ENCODE data around the gene HDAC7. TPM values are rescaled to one million over a fixed set of nuclear protein-coding genes. Genes with fewer than 3 reads are reported as not detected.

HDAC7 gene
- total and polyA plus RNA-seq, 8 donors, result 17.9 to 48.1 (median 23.2) TPM

DNA sequence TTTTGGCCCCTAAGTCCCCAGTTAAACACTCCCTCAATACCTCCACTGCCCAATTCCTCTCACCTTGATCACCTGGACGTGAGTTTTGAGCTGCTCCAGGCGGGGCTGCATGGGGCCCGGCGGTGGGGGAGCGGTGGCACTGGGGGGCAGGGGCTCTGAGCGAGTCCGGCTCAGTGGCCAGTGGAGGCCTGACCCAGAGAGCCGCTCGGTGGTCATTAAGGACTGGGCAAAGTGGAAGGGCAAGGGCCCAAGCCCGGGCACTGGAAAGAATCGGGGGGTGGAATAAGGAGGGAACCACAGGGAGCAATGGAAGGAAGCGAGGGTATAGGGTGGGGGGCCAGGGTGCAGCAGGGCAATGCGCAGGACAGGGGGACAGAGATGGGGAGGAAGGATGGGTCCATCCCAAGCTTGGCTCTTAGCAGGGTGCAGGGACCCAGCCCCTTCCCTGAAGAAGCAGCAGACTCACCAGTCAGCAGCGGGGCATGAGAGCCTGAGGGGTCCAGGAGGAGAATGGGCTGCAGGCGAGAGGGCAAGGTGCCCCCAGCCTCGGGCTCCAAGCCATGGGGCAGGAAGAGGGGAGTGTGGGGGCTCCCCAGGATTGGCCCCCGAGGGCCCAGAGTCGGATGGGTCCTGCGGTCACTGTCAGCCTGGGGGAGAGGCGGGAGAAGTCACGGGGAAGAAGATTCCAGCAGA lies 24.4 kb downstream of the HDAC7 start:
- intact Hi-C loops (cut with DNase I), result no loop called here
- FAIRE-seq (no peak), ATAC-seq (no peak), DNase-seq (peak in 1 of 6 donors; percentile 60)
- no peaks in the 10 kb centered on the region for H3K4me1 ChIP-seq
- H3K36me3 ChIP-seq, result peaks cover 0 to 5% (median 0%) of the 10 kb centered on the region in 3 donors
- H3K27ac ChIP-seq, result no peak overlapping the region
- WGBS, 2 donors, result 92 to 95% methylated on average over 21 of the region's 21 CpGs
- H3K27me3 ChIP-seq, result no peaks in the 10 kb centered on the region
- H3K4me3 ChIP-seq, result no peak overlapping the region
- no peak for TF ChIP-seq CTCF (IDR thresholded peaks at IDR 0.05)
- H3K9me3 ChIP-seq, result no peaks in the 10 kb centered on the region

GRCh38 chr12:47794679-47795078 lies 25.0 kb downstream of the HDAC7 start:
- ATAC-seq (no peak), FAIRE-seq (no peak), DNase-seq (peak in 1 of 6 donors; percentile 68)
- intact Hi-C loops (cut with DNase I), result no loop called here
- peaks cover 0 to 7% (median 0%) of the 10 kb centered on the region in 3 donors for H3K36me3 ChIP-seq
- no peak overlapping the region for H3K4me3 ChIP-seq
- H3K27ac ChIP-seq, result no peak overlapping the region
- H3K9me3 ChIP-seq, result no peaks in the 10 kb centered on the region
- WGBS, 2 donors, result 93 to 98% methylated on average over 9 of the region's 9 CpGs
- H3K27me3 ChIP-seq, result no peaks in the 10 kb centered on the region
- no peak for TF ChIP-seq CTCF (IDR thresholded peaks at IDR 0.05)
- H3K4me1 ChIP-seq, result no peaks in the 10 kb centered on the region

DNA sequence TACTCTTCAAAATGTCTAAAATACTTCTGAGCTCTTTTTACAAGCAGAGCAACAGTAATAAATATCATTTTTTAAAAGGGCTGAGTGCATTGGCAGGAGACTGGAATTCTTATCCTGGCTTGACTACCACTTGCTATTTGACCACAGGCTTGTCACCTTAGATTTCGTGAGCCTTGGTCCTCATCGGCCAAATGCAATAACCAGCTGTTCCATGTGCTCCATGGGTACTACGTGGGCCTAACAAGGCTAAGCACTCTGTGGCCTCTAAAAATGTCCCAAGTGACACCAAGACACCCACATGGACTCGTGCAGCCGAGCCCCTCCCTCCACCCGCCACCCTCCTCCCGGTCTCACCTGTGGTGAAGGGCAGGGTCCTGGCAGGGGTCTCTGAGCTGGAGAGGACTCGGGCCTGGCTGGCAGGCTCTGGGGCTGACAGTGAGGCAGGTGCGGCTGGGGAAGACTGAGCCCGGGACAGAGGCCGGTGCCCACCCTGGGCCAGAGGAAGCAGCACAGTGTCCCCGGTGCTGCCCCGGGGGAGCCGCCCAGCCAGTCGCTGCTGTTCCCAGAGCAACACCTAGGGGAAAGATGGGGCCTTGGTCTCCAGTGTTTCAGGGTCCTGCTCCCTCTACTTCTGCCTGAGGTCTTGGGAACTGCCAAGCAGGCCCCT lies 26.6 kb downstream of the HDAC7 start:
- ATAC-seq, result no peak
- peaks cover 0 to 23% (median 7%) of the 10 kb centered on the region in 3 donors for H3K36me3 ChIP-seq
- no peaks in the 10 kb centered on the region for H3K4me1 ChIP-seq
- H3K27ac ChIP-seq, result no peak overlapping the region
- no peaks in the 10 kb centered on the region for H3K27me3 ChIP-seq
- DNase-seq, result peak in 1 of 6 donors; percentile 53
- no peaks in the 10 kb centered on the region for H3K9me3 ChIP-seq
- no peak for FAIRE-seq
- no peak for TF ChIP-seq CTCF (IDR thresholded peaks at IDR 0.05)
- intact Hi-C loops (cut with DNase I), result no loop called here
- 89 to 91% methylated on average over 15 of the region's 15 CpGs for WGBS, 2 donors
- H3K4me3 ChIP-seq, result no peak overlapping the region

DNA sequence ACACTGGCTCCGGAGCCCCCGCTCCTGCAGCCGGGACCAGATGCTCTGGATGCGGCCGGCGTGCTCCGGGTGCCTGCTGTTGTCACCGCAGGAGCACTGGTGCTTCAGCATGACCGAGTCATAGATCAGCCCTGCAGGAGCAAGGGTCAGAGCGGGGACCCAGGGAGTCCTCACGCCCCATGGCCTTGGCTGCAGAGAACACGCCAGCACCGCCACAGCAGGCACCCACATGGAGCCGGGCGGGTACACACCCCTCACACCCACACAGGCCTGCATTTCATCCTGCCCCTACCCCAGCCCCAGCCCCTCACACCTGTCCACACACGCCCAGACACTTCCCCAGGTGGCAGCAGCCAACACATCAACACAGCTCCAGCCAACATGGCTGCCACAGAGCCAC lies 27.8 kb downstream of the HDAC7 start:
- H3K27me3 ChIP-seq, result no peaks in the 10 kb centered on the region
- no peak for ATAC-seq
- peaks cover 0 to 30% (median 7%) of the 10 kb centered on the region in 3 donors for H3K36me3 ChIP-seq
- no peaks in the 10 kb centered on the region for H3K9me3 ChIP-seq
- no peak for DNase-seq
- no peak overlapping the region for H3K4me3 ChIP-seq
- H3K4me1 ChIP-seq, result no peaks in the 10 kb centered on the region
- no peak for TF ChIP-seq CTCF (IDR thresholded peaks at IDR 0.05)
- FAIRE-seq, result no peak
- no peak overlapping the region for H3K27ac ChIP-seq
- 92 to 94% methylated on average over 16 of the region's 16 CpGs for WGBS, 2 donors
- intact Hi-C loops (cut with DNase I), result no loop called here

DNA sequence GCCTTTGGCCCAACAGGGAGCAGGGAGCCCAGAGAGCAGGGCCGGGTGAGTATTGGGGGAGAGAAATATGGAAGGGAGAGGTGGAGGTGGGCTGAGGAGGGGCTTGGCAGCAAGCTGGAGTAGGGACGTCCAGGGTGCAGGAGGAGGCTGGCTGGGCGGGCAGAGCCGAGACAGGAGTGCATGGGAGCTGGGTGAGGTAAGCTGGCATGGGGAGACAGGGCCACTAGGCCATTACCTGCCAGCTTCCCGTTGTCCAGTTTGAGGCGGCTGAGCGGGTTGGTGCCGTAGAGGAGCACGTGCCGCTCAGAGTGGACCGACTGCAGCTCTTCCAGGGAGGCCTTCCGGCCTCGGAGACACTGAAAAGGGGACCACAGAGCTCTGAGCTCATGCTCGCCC lies 28.4 kb downstream of the HDAC7 start:
- H3K36me3 ChIP-seq, result peaks cover 0 to 34% (median 7%) of the 10 kb centered on the region in 3 donors
- H3K4me1 ChIP-seq, result no peaks in the 10 kb centered on the region
- ATAC-seq (no peak), FAIRE-seq (no peak), DNase-seq (peak in 1 of 6 donors; percentile 59)
- no peak for TF ChIP-seq CTCF (IDR thresholded peaks at IDR 0.05)
- H3K27ac ChIP-seq, result no peak overlapping the region
- H3K9me3 ChIP-seq, result no peaks in the 10 kb centered on the region
- intact Hi-C loops (cut with DNase I), result no loop called here
- 92 to 94% methylated on average over 14 of the region's 14 CpGs for WGBS, 2 donors
- H3K27me3 ChIP-seq, result no peaks in the 10 kb centered on the region
- no peak overlapping the region for H3K4me3 ChIP-seq

Data from pancreas (tissue), 10 donors.